HCEC 1CT (cell line): ENCODE results near the gene TPPP.
"Not testable (repeated sequence)": the region's sequence is repeated elsewhere in the genome, so short reads cannot be mapped to it uniquely, and the experiment has no call there.

Source experiments
- DNase-seq: peaks from one replicate; pipeline ENCODE4 v3.0.0-alpha.2; 2017

TPPP gene

GRCh38 chr5:692529-693041, 567 bp downstream of the TPPP start:
- not testable (repeated sequence) for DNase-seq

- DNase-seq: no peak
Observed at GRCh38 chr5:691817-692528, 1.2 kb downstream of the TPPP start.

GRCh38 chr5:691049-691448, 2.1 kb downstream of the TPPP start:
- not testable (repeated sequence) for DNase-seq

GRCh38 chr5:690293-690692, 2.9 kb downstream of the TPPP start:
- not testable (repeated sequence) for DNase-seq

GRCh38 chr5:688348-689010, 4.7 kb downstream of the TPPP start:
- DNase-seq: not testable (repeated sequence)

- DNase-seq: not testable (repeated sequence)
Observed at GRCh38 chr5:686936-687335, 6.2 kb downstream of the TPPP start.

- DNase-seq: not testable (repeated sequence)
Observed at GRCh38 chr5:686172-686523, 7.0 kb downstream of the TPPP start.

- no peak for DNase-seq
Observed at GRCh38 chr5:685262-686171, 7.6 kb downstream of the TPPP start.

GRCh38 chr5:684751-685216, 8.4 kb downstream of the TPPP start:
- no peak for DNase-seq

GRCh38 chr5:683551-684481, 9.3 kb downstream of the TPPP start:
- DNase-seq: no peak

- not testable (repeated sequence) for DNase-seq
Observed at GRCh38 chr5:682651-683358, 10.3 kb downstream of the TPPP start.

GRCh38 chr5:682216-682615, 10.9 kb downstream of the TPPP start:
- DNase-seq: not testable (repeated sequence)

- not testable (repeated sequence) for DNase-seq
Observed at GRCh38 chr5:681317-682191, 11.6 kb downstream of the TPPP start.

GRCh38 chr5:680836-681235, 12.3 kb downstream of the TPPP start:
- DNase-seq: not testable (repeated sequence)

- DNase-seq: not testable (repeated sequence)
Observed at GRCh38 chr5:680118-680795, 12.9 kb downstream of the TPPP start.

GRCh38 chr5:679166-679895, 13.8 kb downstream of the TPPP start:
- DNase-seq: not testable (repeated sequence)

- not testable (repeated sequence) for DNase-seq
Observed at GRCh38 chr5:678521-678920, 14.6 kb downstream of the TPPP start.

GRCh38 chr5:677131-678101, 15.7 kb downstream of the TPPP start:
- no peak for DNase-seq
